ENCODE measurements around the gene TBC1D3B. TPM values are rescaled to one million over a fixed set of nuclear protein-coding genes. Genes with fewer than 3 reads are reported as not detected.

Gene TBC1D3B
- total and polyA plus RNA-seq, 2 donors (not counting 3 experiments of a cell fraction or from before 2014, with no cell fraction given): 0.81 to 3.3 TPM

- CTCF ChIA-PET: interaction anchor here (1.1 to 2.4 kb wide), 2 partner anchors 13 to 127 kb away, joined by 3 to 17 read pairs; no protein-coding TSS in a partner anchor
- POLR2A ChIA-PET: no interaction called here
- Histone ChIP-seq H3K9ac (replicated peaks; ENCODE audit: extremely low read depth, insufficient read depth, low read length) (no peak overlapping the region), H2AFZ (ENCODE audit: low read depth, low read length) (no peak overlapping the region), H3K27me3 (ENCODE audit: control insufficient read depth in 2 of 2, insufficient read depth in 2 of 2, low read length in 2 of 2) (peaks cover 0 to 8% of the 10 kb centered on the region in 2 experiments), H3K9me3 (replicated peaks; ENCODE audit: control insufficient read depth, insufficient read depth, low read length) (no peaks in the 10 kb centered on the region), H4K20me1 (replicated peaks; ENCODE audit: control insufficient read depth, extremely low read depth, insufficient read depth, low read length) (no peaks in the 10 kb centered on the region), H3K4me2 (ENCODE audit: insufficient read depth, low read length) (no peak overlapping the region), H3K4me1 (ENCODE audit: control insufficient read depth, extremely low read depth, insufficient read depth, low read length) (no peaks in the 10 kb centered on the region), H3K36me3 (ENCODE audit: control insufficient read depth in 2 of 2, extremely low read depth in 1 of 2, insufficient read depth in 2 of 2, low read length in 2 of 2) (no peaks in the 10 kb centered on the region), H3K79me2 (ENCODE audit: control insufficient read depth, insufficient read depth, low read length) (no peaks in the 10 kb centered on the region), H3K4me3 (replicated peaks in 1 of 3; ENCODE audit: insufficient read depth in 1 of 3, low read depth in 1 of 3, low read length in 3 of 3) (no peak overlapping the region), H3K9me1 (replicated peaks; ENCODE audit: control insufficient read depth, extremely low read depth, insufficient read depth, low read length) (no peaks in the 10 kb centered on the region), H3K27ac (ENCODE audit: insufficient read depth, low read depth, low read length) (no peak overlapping the region)
- TF ChIP-seq POLR2A (IDR thresholded peaks at IDR 0.05; ENCODE audit: low read depth, low read length) (no peak), CTCF (IDR thresholded peaks at IDR 0.05; ENCODE audit: extremely low read depth in 1 of 2, insufficient read depth in 1 of 2, low read depth in 1 of 2, low read length in 2 of 2) (no peak), MAX (IDR thresholded peaks at IDR 0.05; ENCODE audit: insufficient read depth, insufficient read length) (no peak), FOS (IDR thresholded peaks at IDR 0.05; ENCODE audit: borderline replicate concordance, insufficient read depth, low read length) (no peak)
- intact Hi-C loops (cut with micrococcal nuclease): no loop called here
- dilution Hi-C loops (cut with MboI; ENCODE audit: extremely low pct_ligation_motif_present, low sequenced_read_pairs): no loop called here
- BruUV-seq (replicated peaks): no TSS peak
- DNase-seq (ENCODE audit: low read depth, low spot score): no peak
- no peak for FAIRE-seq
These were observed 40.0 kb downstream of the TBC1D3B start for GRCh38 chr17:36136439-36136838.

- no peaks in the 10 kb centered on the region for H3K4me1 ChIP-seq (ENCODE audit: control insufficient read depth, extremely low read depth, insufficient read depth, low read length)
- no peak overlapping the region for H3K4me3 ChIP-seq (replicated peaks in 1 of 3; ENCODE audit: insufficient read depth in 1 of 3, low read depth in 1 of 3, low read length in 3 of 3)
- H4K20me1 ChIP-seq (replicated peaks; ENCODE audit: control insufficient read depth, extremely low read depth, insufficient read depth, low read length): no peaks in the 10 kb centered on the region
- no peak overlapping the region for H3K4me2 ChIP-seq (ENCODE audit: insufficient read depth, low read length)
- H3K36me3 ChIP-seq (ENCODE audit: control insufficient read depth in 2 of 2, extremely low read depth in 1 of 2, insufficient read depth in 2 of 2, low read length in 2 of 2): no peaks in the 10 kb centered on the region
- BruUV-seq (replicated peaks): no TSS peak
- H3K27me3 ChIP-seq (ENCODE audit: control insufficient read depth in 2 of 2, insufficient read depth in 2 of 2, low read length in 2 of 2): peaks cover 0 to 8% of the 10 kb centered on the region in 2 experiments
- H3K9me3 ChIP-seq (replicated peaks; ENCODE audit: control insufficient read depth, insufficient read depth, low read length): no peaks in the 10 kb centered on the region
- ChIA-PET POLR2A (no interaction called here), CTCF (interaction anchor here (1.1 to 2.4 kb wide), 2 partner anchors 13 to 127 kb away, joined by 3 to 17 read pairs; no protein-coding TSS in a partner anchor)
- FAIRE-seq: no peak
- TF ChIP-seq GATA2 (IDR thresholded peaks at IDR 0.05; ENCODE audit: insufficient read depth, insufficient read length, low read depth, low read length) (no peak), CTCF (IDR thresholded peaks at IDR 0.05; ENCODE audit: extremely low read depth in 1 of 2, insufficient read depth in 1 of 2, low read depth in 1 of 2, low read length in 2 of 2) (no peak), EZH2 (IDR thresholded peaks at IDR 0.05; ENCODE audit: borderline replicate concordance, low read depth, low read length, severe bottlenecking) (no peak), FOS (IDR thresholded peaks at IDR 0.05; ENCODE audit: borderline replicate concordance, insufficient read depth, low read length) (no peak), POLR2AphosphoS5 (IDR thresholded peaks at IDR 0.05; ENCODE audit: insufficient read depth, low read depth, low read length) (no peak), MYC (IDR thresholded peaks at IDR 0.05; ENCODE audit: low read depth, low read length) (no peak), MAX (IDR thresholded peaks at IDR 0.05; ENCODE audit: insufficient read depth, insufficient read length) (no peak), POLR2A (IDR thresholded peaks at IDR 0.05; ENCODE audit: low read depth, low read length) (no peak), JUN (IDR thresholded peaks at IDR 0.05; ENCODE audit: borderline replicate concordance, insufficient read depth, insufficient read length, low read depth) (no peak)
- no peak for DNase-seq (ENCODE audit: low read depth, low spot score)
- H3K9me1 ChIP-seq (replicated peaks; ENCODE audit: control insufficient read depth, extremely low read depth, insufficient read depth, low read length): no peaks in the 10 kb centered on the region
- H3K79me2 ChIP-seq (ENCODE audit: control insufficient read depth, insufficient read depth, low read length): no peaks in the 10 kb centered on the region
- H3K27ac ChIP-seq (ENCODE audit: insufficient read depth, low read depth, low read length): no peak overlapping the region
- no peak overlapping the region for H3K9ac ChIP-seq (replicated peaks; ENCODE audit: extremely low read depth, insufficient read depth, low read length)
- dilution Hi-C loops (cut with MboI; ENCODE audit: extremely low pct_ligation_motif_present, low sequenced_read_pairs): no loop called here
- intact Hi-C loops (cut with micrococcal nuclease): no loop called here
- no peak overlapping the region for H2AFZ ChIP-seq (ENCODE audit: low read depth, low read length)
These were observed 40.4 kb downstream of the TBC1D3B start for GRCh38 chr17:36136036-36136435.

Data from endothelial cell of umbilical vein (primary cell).